ENCODE results near the gene MYBPHL.

Gene MYBPHL

GRCh38 chr1:109319114-109319513 lies 12.3 kb upstream of the MYBPHL start:
- TF ChIP-seq CTCF (conservative IDR thresholded peaks at IDR 0.05) = no peak
- no peak overlapping the region for H3K27ac ChIP-seq

- no peak for TF ChIP-seq CTCF (conservative IDR thresholded peaks at IDR 0.05)
These were observed 9.7 kb upstream of the MYBPHL start for GRCh38 chr1:109316506-109316905.

GRCh38 chr1:109315288-109315687 lies 8.5 kb upstream of the MYBPHL start:
- TF ChIP-seq CTCF (conservative IDR thresholded peaks at IDR 0.05) = no peak
- peak overlapping the region; percentile 23; the same call in 1 of the 2 replicates for H3K27ac ChIP-seq

More at GRCh38 chr1:109316506-109316905, 9.7 kb upstream of the MYBPHL start:
- no peak overlapping the region for H3K27ac ChIP-seq

- no peak for TF ChIP-seq CTCF (conservative IDR thresholded peaks at IDR 0.05)
- H3K27ac ChIP-seq = peak overlapping the region; percentile 23; the same call in 1 of the 2 replicates
These were observed 8.0 kb upstream of the MYBPHL start for GRCh38 chr1:109314795-109315194.

- no peak for TF ChIP-seq CTCF (conservative IDR thresholded peaks at IDR 0.05)
- no peak overlapping the region for H3K27ac ChIP-seq
These were observed 6.4 kb upstream of the MYBPHL start for GRCh38 chr1:109312978-109313775.

GRCh38 chr1:109312246-109312645 lies 5.4 kb upstream of the MYBPHL start:
- TF ChIP-seq CTCF (conservative IDR thresholded peaks at IDR 0.05) = no peak
- no peak overlapping the region for H3K27ac ChIP-seq

GRCh38 chr1:109309347-109309746 lies 2.5 kb upstream of the MYBPHL start:
- H3K27ac ChIP-seq = no peak overlapping the region
- no peak for TF ChIP-seq CTCF (conservative IDR thresholded peaks at IDR 0.05)
